NCI-H510A treated with DMSO at 0.1 percent for 48 hours (cell line): ENCODE results near the gene ASB5.
"Not testable (repeated sequence)": the region's sequence is repeated elsewhere in the genome, so short reads cannot be mapped to it uniquely, and the experiment has no call there.

Source experiments
- DNase-seq: peaks from one replicate; lab custom pipeline; 2025; lab: John Stamatoyannopoulos, UW

Gene ASB5, protein sequence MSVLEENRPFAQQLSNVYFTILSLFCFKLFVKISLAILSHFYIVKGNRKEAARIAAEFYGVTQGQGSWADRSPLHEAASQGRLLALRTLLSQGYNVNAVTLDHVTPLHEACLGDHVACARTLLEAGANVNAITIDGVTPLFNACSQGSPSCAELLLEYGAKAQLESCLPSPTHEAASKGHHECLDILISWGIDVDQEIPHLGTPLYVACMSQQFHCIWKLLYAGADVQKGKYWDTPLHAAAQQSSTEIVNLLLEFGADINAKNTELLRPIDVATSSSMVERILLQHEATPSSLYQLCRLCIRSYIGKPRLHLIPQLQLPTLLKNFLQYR

DNA sequence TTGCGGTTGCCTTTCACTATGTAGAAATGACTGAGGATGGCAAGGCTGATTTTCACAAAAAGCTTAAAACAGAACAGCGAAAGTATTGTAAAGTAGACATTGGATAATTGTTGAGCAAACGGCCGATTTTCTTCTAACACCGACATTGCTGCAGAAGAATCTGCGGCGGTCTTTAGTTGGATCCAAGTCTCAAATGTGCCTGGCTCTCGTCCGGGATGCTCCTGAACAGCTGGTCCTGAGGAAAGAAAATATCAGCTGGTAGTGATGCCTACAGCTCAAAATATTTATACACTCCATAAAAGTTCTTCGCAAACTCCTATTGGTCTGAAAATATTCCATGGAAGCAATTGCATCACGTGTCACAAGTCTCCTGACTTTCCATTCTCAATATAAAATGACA lies at the start of gene ASB5:
ASB5 (minus strand) TSS at position 260 of the 400 bp plus-strand sequence; CDS start at position 146, 114 bp downstream.
- DNase-seq: no peak

DNA sequence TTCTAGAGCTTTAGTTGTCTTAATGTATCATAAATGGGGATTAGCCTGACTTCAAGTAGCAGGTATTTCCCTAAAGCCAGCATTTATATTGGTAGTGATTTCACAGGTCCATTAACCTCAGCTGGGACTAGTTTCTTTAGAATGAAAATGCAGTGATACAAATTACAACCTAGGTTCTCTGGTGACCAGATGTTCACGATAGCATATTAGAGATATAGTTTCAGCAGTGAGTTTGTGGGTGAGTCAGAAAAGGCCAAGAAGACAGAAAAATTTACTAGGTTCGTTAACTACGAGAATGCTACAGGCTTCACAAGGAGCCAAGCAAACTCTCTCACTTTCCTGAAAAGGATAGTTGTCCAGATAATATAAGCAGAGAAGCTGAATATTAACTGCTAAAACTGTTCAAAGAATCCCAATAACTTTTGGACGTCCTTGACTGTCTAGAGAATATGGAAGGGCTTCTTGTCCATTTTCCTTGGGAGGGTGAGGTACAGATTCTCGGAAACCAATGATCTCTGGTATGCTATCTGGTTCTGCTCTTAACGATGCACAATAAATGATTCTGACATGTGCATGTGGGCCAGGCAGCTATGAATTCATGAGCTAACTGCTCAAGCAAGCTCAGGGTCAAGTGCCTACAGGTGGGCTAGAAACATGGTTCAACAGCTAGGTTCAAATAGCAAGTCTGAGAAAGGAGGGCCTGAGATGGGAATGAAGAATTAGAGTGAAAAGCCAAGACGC lies 44.7 kb upstream of the ASB5 start:
- no peak for DNase-seq

DNA sequence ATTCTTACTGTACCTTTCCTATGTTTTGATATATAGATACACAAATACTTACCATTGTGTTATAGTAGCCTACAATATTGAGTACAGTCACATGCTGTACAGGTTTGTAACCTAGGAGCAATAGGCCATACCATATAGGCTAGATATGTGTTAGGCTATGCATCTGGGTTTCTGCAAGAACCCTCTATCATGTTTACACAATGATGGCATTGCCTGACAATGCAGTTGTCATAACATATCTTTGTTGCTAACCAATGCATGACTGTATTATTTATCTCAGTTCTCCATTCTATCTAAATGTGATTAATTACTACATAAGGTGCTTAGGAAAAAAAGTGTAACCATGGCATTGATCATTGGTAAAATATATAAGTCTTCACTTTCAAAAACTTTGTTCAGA lies 40.8 kb upstream of the ASB5 start:
- DNase-seq: no peak

DNA sequence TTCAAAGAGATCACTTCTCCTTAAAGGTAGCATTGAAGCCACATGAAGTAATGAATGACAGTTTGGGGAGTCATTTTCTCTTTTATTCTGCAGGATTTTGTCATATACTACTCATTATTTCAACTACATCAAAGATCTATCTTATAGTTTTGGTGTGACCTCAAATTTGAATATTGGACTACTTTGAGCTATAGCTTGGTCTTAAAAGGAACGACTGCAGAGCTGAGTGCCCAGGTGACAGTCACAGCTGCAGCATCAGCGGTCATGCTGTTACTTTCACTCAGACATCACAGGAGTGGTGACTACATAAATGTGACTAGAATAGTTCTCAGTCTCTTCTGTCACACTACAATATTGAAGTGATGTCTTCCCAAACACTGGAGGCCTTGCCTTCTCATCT lies 40.0 kb upstream of the ASB5 start:
- DNase-seq: no peak

GRCh38 chr4:176308441-176308840 lies 39.4 kb upstream of the ASB5 start:
- no peak for DNase-seq

DNA sequence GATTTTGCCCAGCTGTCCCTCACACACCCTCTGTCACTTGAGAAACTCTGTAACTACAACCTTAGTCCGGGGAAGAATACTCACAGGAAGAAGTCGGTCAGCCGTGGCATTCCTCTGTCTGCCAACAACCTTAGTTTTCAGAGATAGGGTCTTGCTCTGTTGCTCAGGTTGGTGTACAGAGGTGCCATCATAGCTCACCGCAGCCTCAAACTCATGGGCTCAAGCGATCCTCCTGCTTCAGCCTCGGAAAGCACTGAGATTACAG lies 38.6 kb upstream of the ASB5 start:
- DNase-seq: no peak

DNA sequence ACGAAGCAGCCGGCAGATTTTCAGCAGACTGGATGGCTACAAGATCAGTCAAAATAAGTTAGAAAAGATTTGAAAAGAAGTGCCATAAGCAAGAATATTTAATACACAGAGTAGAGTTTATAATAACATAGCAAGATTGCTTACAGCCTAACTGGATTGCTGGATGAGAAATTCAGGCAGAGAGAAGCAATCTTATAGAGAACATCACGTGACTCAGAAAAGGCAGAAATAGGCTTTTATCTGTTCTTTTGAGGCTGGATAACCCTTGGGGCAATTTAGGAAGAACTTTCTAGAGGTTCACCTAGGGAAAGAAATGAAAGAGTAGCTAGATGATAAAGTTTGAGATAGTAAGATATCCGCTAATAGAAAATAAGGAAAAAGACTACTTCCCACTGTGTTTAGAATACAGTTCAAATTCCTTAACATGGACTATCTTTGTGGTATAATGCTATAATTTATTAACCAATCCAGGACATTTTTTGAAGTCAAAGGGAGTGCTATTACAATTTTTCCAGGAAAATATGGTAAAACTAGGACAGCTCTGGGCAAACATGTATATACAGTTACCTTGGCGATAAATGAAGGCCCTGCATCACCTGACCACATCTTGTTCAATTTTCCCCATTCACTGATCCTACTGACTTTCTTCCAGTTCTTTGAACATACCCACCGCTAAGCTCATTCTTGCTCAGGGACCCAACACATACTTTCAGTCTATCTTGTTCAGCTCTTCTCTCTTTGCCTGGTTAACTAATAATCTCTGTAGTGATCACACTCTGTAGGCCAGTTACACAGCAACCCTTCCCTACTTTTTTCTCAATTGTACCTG lies 38.0 kb upstream of the ASB5 start:
- no peak for DNase-seq

GRCh38 chr4:176303938-176304337 lies 34.9 kb upstream of the ASB5 start:
- no peak for DNase-seq

GRCh38 chr4:176302283-176303275 lies 33.6 kb upstream of the ASB5 start:
- DNase-seq: no peak

DNA sequence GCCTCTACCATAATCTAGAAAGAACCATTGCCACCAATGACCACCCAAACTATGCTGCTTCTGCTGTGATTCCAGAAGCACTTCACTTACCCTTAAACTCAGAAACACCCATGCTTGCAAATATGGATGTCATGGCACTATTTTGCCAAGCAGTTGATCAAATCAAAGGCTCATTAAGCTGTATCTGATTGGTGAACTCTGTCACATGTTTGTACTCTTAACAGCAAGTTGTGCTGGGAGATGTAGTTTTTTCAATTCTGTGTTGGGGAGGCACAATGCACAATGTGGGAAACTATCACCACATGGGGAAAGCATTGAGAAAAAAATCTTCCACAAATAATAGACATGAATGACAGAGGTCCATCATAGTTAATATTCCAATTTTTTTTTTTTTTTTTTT lies 31.5 kb upstream of the ASB5 start:
- DNase-seq: no peak

- no peak for DNase-seq
These were observed 31.0 kb upstream of the ASB5 start for GRCh38 chr4:176300036-176300435.

DNA sequence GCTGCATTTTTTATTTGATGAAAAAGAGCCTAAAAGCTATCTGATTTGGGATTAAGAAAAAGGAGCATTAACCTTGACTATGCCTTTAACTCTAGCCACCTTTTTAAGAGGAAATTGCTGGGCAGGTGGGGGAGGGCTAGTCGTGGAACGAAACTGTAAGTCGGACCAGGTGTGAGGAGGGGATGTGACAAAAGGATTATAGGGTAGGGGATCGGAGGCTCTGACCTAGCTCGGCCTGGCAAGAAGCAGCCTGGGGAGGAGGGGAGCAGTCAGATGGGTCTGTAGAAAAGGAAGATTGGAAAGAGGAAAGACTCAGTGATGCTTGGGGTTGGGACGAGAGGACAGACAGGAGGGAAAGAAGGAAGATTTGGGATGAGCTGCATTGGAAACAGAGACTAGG lies 29.6 kb upstream of the ASB5 start:
- no peak for DNase-seq

DNA sequence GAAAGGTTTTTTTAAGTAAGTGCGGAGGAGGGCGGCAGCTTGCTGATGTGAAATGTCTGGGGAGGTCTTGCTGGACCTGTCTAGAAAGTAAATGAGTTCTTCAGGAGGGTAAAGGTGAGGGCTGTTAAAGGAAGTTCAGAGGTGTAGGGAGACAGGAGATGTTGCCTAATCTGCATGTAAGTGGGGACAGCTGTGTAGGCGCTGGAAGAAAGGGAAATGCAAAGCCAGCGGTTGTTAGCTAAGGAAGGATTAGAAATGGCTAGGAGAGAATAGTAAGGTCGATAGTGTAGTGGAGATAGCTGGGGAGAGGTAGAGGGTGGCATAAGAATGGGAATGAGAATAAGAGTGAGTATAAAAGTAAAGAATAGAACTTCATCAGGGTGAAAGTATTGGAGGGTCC lies 26.9 kb upstream of the ASB5 start:
- not testable (repeated sequence) for DNase-seq

DNA sequence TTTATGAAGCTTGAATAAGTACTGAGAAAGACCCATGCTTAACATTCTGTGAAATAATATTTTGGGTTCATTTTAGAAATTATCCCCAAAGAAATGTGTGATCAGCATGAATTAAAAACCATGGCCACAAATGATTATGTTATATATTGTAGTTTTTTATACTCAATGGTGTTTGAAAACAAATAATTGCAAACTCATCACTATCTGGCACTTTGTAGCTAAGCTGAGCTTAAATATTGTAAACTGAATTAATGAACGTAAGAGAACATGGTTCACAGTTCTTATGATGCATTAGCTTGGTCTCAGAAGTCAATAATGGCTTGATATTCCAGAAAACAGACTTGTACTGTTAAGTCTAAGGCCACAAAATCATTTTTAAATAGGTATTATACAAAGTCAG lies 24.6 kb upstream of the ASB5 start:
- no peak for DNase-seq

- DNase-seq: no peak
These were observed 23.9 kb upstream of the ASB5 start for GRCh38 chr4:176292920-176293319.

- no peak for DNase-seq
These were observed 22.7 kb upstream of the ASB5 start for GRCh38 chr4:176291748-176292147.

GRCh38 chr4:176290520-176290919 lies 21.5 kb upstream of the ASB5 start:
- DNase-seq: no peak

GRCh38 chr4:176289561-176289960 lies 20.5 kb upstream of the ASB5 start:
- DNase-seq: no peak

- DNase-seq: no peak
These were observed 19.0 kb upstream of the ASB5 start for GRCh38 chr4:176288020-176288419.

DNA sequence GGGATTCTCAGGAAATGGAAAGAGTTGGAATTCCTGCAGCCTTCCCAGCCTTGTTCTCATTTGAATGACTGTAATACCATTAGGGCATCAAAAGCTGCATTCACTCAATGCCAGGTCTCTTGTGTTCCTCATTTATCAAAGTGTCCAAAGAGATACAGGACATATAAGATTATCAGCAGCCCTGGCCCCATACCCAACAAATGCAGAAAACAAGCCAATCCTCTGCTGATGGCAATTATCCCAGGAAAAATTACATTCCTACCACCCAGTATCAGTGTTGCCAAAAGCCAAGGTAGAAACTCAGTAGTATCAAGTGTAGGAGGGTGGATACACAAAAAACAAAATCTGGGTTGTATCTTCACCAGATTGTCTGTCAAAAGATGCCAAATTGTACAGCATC lies 18.5 kb upstream of the ASB5 start:
- DNase-seq: no peak

DNA sequence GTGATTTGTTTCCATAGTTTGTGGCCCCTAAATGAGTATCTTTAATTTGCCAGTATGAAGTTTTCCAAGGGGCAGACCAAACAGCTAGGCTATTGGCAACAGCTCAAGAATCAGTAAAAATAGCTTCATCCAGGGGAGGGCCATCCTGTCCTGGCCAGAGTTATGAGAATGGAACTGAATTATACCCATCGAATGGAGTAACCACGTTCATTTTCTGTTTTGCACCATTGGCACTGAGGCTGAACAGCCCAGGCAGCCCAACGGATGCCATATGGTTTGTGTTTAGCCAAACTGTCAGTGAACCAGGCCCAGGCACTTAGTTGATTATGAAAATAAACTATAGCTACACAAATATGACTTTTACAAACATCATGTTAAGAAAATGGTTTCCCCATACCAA lies 17.7 kb upstream of the ASB5 start:
- no peak for DNase-seq

- not testable (repeated sequence) for DNase-seq
These were observed 10.5 kb upstream of the ASB5 start for GRCh38 chr4:176279560-176279959.
